ENCODE measurements around the gene LINC00305.

LINC00305 gene

DNA sequence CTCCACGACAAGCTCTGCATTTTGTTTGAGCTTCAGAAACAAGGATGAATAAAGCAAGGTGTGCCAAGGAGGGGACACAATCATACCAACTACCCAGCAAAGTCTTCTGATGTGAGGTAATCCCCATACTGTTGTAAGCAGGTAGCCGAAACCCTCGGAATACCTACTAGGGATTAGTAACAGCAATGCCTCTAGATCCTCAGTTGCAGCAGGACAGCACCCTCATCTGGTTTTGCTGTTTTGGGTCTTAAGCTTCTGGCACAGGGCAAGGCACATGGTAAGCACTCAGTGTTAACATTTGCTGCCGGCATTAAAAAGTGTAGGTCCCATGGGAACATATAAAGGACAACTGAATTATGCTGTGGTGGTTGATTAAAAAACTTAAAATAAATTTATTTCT lies 16.0 kb upstream of the LINC00305 start:
- Histone ChIP-seq H3K27ac (no peak overlapping the region), H3K9me3 (ENCODE audit: severe bottlenecking) (no peaks in the 10 kb centered on the region), H3K27me3 (ENCODE audit: insufficient read depth, low read depth, severe bottlenecking) (no peaks in the 10 kb centered on the region), H3K4me3 (ENCODE audit: low read depth, low read length) (no peak overlapping the region), H3K36me3 (no peaks in the 10 kb centered on the region)
- TF ChIP-seq, protein P1, sequence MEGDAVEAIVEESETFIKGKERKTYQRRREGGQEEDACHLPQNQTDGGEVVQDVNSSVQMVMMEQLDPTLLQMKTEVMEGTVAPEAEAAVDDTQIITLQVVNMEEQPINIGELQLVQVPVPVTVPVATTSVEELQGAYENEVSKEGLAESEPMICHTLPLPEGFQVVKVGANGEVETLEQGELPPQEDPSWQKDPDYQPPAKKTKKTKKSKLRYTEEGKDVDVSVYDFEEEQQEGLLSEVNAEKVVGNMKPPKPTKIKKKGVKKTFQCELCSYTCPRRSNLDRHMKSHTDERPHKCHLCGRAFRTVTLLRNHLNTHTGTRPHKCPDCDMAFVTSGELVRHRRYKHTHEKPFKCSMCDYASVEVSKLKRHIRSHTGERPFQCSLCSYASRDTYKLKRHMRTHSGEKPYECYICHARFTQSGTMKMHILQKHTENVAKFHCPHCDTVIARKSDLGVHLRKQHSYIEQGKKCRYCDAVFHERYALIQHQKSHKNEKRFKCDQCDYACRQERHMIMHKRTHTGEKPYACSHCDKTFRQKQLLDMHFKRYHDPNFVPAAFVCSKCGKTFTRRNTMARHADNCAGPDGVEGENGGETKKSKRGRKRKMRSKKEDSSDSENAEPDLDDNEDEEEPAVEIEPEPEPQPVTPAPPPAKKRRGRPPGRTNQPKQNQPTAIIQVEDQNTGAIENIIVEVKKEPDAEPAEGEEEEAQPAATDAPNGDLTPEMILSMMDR (IDR thresholded peaks at IDR 0.05; ENCODE audit: low read depth, low read length), result no peak
- DNase-seq, result no peak

DNA sequence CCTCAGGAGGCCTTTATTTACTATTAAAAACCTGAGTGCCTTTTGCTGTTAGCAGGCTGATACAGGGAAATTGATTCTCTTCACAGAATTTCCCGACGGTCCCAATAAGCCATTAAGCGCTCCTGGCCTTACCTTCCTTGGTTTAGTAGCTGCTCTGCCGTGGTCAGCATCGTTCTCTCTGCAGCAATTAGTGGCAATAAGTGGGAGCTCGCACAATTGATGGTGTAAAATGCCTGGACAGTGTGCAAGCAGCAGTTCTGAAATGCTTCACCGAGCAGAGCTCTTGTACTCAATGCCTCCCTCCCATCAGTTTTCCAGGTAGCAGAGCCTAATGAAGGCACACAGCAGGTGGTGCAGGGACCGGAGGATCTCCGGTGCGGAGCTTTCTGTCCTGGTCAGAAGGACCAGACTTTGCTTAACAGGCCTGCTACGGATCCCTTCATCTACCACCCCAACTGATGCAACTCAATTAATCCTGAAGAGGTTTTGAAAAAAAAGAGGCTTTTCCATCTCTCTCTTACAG lies 1.1 kb upstream of the LINC00305 start:
- no peak for DNase-seq

DNA sequence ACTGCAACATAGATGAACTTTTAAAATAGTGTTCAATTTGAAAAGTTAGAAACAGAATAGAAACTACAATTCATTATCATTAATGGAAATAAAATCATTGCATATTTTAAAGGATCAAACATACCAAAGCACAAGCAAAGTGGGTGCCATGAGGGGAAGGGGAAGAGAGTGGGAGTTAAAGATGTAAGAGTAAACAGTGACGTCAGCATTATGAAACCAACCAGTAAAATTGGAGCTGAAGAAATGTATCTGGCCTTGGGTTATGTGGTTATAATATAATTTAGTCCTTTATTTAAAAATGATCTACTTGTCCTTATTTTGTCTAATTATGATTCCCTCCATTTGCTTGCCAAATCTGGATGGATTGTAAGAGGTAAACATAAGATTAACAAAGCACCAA lies 6.0 kb downstream of the LINC00305 start:
- H3K4me3 ChIP-seq (ENCODE audit: low read depth, low read length), result no peak overlapping the region
- TF ChIP-seq, protein P1 (IDR thresholded peaks at IDR 0.05; ENCODE audit: low read depth, low read length), result no peak
- no peaks in the 10 kb centered on the region for H3K27me3 ChIP-seq (ENCODE audit: insufficient read depth, low read depth, severe bottlenecking)
- DNase-seq, result no peak
- H3K27ac ChIP-seq, result no peak overlapping the region
- no peaks in the 10 kb centered on the region for H3K9me3 ChIP-seq (ENCODE audit: severe bottlenecking)
- H3K36me3 ChIP-seq, result no peaks in the 10 kb centered on the region

More for the DNA sequence above, 1.1 kb upstream of the LINC00305 start:
- no peaks in the 10 kb centered on the region for H3K27me3 ChIP-seq (ENCODE audit: insufficient read depth, low read depth, severe bottlenecking)
- no peak overlapping the region for H3K27ac ChIP-seq
- no peaks in the 10 kb centered on the region for H3K36me3 ChIP-seq
- TF ChIP-seq, protein P1 (IDR thresholded peaks at IDR 0.05; ENCODE audit: low read depth, low read length), result no peak
- H3K4me3 ChIP-seq (ENCODE audit: low read depth, low read length), result no peak overlapping the region
- no peaks in the 10 kb centered on the region for H3K9me3 ChIP-seq (ENCODE audit: severe bottlenecking)

DNA sequence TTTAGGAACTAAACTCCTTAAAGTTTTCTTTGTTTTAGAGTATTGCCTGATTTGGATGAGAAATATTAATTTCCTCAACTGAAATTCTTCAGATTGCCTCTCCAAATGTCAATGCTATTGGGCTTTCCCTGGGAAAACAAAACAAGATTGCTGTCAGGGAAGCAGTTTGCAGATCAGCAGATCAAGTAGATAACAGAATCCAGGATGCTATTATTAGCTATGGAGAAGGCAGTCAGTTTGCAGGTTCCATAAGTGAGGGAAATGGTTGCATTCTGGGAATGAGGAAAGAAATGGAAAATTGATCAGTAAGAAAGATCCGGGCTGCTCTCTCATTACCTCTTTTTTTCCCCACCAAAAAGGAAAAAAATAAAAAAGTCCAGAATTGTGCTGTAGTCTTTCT lies 11.0 kb downstream of the LINC00305 start:
- TF ChIP-seq, protein P1 (IDR thresholded peaks at IDR 0.05; ENCODE audit: low read depth, low read length), result no peak
- Histone ChIP-seq H3K27me3 (ENCODE audit: insufficient read depth, low read depth, severe bottlenecking) (no peaks in the 10 kb centered on the region), H3K36me3 (no peaks in the 10 kb centered on the region), H3K4me3 (ENCODE audit: low read depth, low read length) (no peak overlapping the region), H3K27ac (no peak overlapping the region), H3K9me3 (ENCODE audit: severe bottlenecking) (no peaks in the 10 kb centered on the region)
- no peak for DNase-seq

DNA sequence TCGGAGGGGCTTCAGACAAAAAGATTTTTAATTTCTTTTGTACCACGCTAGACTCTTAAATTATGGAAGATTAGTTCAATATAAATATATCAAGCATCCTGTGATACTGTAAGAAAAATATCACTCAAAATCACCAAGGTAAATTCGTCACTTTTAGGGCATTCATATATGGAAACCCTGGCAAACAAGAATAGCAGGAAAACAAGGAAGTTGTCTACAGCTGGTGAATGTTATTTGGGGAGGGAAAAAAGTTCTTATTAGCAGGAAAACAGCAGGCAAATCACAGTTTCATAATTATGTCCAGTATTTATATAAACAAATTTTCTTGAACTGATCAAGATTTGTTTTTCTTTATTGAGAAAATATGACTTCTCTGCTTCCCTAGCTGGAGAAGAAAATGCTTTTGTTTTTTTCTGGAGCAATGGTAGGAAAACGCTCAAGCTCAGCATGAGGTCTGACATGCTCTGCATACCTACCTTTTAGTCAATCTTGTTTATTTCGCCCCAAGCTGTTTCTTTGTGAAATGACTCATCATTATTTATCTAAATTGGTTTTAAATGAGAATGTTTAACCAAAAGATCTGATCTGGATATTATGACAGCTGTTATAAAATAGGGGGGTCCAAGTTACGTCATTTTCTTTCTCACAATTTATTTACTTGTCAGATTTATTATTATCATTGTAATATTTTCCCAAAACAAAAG lies 14.7 kb downstream of the LINC00305 start:
- H3K36me3 ChIP-seq, result no peaks in the 10 kb centered on the region
- H3K27ac ChIP-seq, result no peak overlapping the region
- no peaks in the 10 kb centered on the region for H3K27me3 ChIP-seq (ENCODE audit: insufficient read depth, low read depth, severe bottlenecking)
- no peaks in the 10 kb centered on the region for H3K9me3 ChIP-seq (ENCODE audit: severe bottlenecking)
- DNase-seq, result no peak
- no peak overlapping the region for H3K4me3 ChIP-seq (ENCODE audit: low read depth, low read length)
- TF ChIP-seq, protein P1 (IDR thresholded peaks at IDR 0.05; ENCODE audit: low read depth, low read length), result no peak

DNA sequence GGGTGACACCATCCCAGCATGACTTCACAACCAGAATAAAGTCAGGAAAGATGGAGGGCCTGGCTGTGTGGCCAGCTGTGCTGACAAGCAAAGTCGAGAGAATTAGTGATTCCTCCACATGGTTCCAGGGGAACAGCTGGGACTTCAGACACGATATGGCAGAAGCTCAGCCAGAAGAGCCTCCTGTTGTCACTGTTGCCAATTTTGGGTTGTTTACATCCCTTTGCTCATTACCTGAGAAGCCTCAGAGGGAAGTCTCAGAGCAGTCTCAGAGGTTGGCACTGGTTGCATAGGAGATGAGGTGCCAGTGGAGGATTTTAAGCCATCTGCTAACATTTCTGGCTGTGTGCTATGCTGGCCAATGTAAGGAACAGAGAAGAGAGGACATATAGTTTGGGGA lies 16.0 kb downstream of the LINC00305 start:
- Histone ChIP-seq H3K9me3 (ENCODE audit: severe bottlenecking) (no peaks in the 10 kb centered on the region), H3K36me3 (no peaks in the 10 kb centered on the region), H3K27me3 (ENCODE audit: insufficient read depth, low read depth, severe bottlenecking) (no peaks in the 10 kb centered on the region), H3K4me3 (ENCODE audit: low read depth, low read length) (no peak overlapping the region), H3K27ac (no peak overlapping the region)
- DNase-seq, result no peak
- TF ChIP-seq, protein P1 (IDR thresholded peaks at IDR 0.05; ENCODE audit: low read depth, low read length), result no peak

Data from WERI-Rb-1 (cell line).